ENCODE data around the gene PDE4B. TPM values are rescaled to one million over a fixed set of nuclear protein-coding genes. Genes with fewer than 3 reads are reported as not detected.

PDE4B gene
- total RNA-seq, 1 donor from 2014 or later: 1.2 TPM

DNA sequence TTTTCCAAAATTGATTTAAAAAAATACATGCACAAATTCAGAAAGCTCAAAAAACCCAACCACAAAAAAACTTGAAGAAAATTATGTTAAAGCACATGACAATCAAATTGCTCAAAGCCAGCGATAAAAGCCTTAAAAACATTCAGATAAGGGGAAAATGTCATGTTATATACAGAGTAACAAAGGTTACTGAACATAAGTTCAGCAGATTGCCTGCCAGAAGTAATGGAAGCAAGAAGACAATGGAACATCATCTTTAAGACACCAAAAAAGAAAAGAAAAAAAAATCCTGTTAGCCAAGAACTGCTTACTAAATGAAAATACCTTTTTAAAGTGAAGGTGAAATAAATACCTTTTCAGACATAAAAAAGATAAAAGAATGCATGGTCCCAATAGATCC, 594.0 kb downstream of the PDE4B start:
- Histone ChIP-seq H3K27me3 (no peaks in the 10 kb centered on the region), H3K4me1 (no peaks in the 10 kb centered on the region), H3K4me3 (no peak overlapping the region), H4K20me1 (ENCODE audit: low read depth) (no peaks in the 10 kb centered on the region), H3K9ac (no peak overlapping the region), H3F3A (ENCODE audit: low read depth) (no peaks in the 10 kb centered on the region), H2AFZ (replicated peaks) (no peak overlapping the region), H3K4me2 (no peak overlapping the region), H3K79me2 (ENCODE audit: low read depth) (no peaks in the 10 kb centered on the region), H3K27ac (no peak overlapping the region), H3K9me3 (ENCODE audit: low read depth) (peaks cover 5% of the 10 kb centered on the region), H3K36me3 (no peaks in the 10 kb centered on the region)
- Mint-ChIP-seq H3K27me3 (ENCODE audit: insufficient read depth, low read depth) (no peaks in the 10 kb centered on the region), H3K36me3 (peaks cover 1% of the 10 kb centered on the region), H3K4me3 (no peak overlapping the region), H3K27ac (no peak overlapping the region), H3K4me1 (no peaks in the 10 kb centered on the region), H3K9me3 (peaks cover 39% of the 10 kb centered on the region)
- TF ChIP-seq EZH2 (IDR thresholded peaks at IDR 0.05) (no peak), CTCF (IDR thresholded peaks at IDR 0.05) (no peak), EZH2phosphoT487 (IDR thresholded peaks at IDR 0.05) (no peak)
- DNase-seq (ENCODE audit: low spot score): no peak

GRCh38 chr1:66388913-66389312, 596.2 kb downstream of the PDE4B start:
- Histone ChIP-seq H3F3A (ENCODE audit: low read depth) (no peaks in the 10 kb centered on the region), H2AFZ (replicated peaks) (no peak overlapping the region), H3K27me3 (no peaks in the 10 kb centered on the region), H3K4me3 (no peak overlapping the region), H3K79me2 (ENCODE audit: low read depth) (no peaks in the 10 kb centered on the region), H3K36me3 (no peaks in the 10 kb centered on the region), H3K9me3 (ENCODE audit: low read depth) (peaks cover 5% of the 10 kb centered on the region), H3K4me1 (no peaks in the 10 kb centered on the region), H3K9ac (no peak overlapping the region), H3K4me2 (no peak overlapping the region), H3K27ac (no peak overlapping the region), H4K20me1 (ENCODE audit: low read depth) (no peaks in the 10 kb centered on the region)
- Mint-ChIP-seq H3K4me3 (no peak overlapping the region), H3K9me3 (peaks cover 23% of the 10 kb centered on the region), H3K36me3 (peaks cover 1% of the 10 kb centered on the region), H3K27ac (no peak overlapping the region), H3K27me3 (ENCODE audit: insufficient read depth, low read depth) (no peaks in the 10 kb centered on the region), H3K4me1 (no peaks in the 10 kb centered on the region)
- no peak for DNase-seq (ENCODE audit: low spot score)
- TF ChIP-seq EZH2phosphoT487 (IDR thresholded peaks at IDR 0.05) (no peak), CTCF (IDR thresholded peaks at IDR 0.05) (no peak)

DNA sequence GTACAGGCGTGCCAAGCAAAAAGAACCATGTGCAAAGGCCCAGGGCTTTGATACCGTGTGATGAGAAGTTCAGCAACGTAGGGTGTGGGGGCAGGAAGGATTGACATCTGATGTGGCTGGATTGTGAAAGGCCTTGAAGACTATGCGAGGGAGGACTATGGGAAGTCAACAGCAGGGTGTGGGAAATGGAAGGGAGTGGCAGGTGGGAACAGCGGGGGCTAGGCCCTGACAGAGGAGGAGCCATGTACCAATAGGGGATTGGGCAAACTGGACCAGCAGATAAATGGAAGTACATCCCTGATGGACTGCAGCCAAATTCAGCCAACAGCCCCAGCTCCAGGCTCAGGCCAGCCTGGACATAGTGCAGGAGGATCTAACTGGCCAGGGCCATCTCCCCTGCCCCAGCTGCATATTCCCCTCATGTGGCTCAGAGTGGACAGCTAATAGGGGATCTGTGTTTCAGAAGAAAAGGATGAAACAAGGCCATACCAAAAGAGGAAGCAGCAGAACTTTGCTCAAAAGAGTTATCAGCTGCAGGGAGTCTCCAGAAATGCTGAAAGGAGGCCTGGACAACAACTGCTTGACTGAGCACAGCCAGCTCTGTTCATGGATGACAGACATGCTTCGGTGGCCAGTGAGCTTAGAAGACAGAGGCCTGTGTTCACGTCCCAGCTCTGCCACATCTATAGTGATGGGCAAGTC, 601.0 kb downstream of the PDE4B start:
- Mint-ChIP-seq H3K36me3 (no peaks in the 10 kb centered on the region), H3K27ac (no peak overlapping the region), H3K4me1 (no peaks in the 10 kb centered on the region), H3K9me3 (peaks cover 4% of the 10 kb centered on the region), H3K27me3 (ENCODE audit: insufficient read depth, low read depth) (peaks cover 6% of the 10 kb centered on the region), H3K4me3 (no peak overlapping the region)
- no peak overlapping the region for H3K4me3 ChIP-seq
- H3K9ac ChIP-seq: no peak overlapping the region
- H3K4me1 ChIP-seq: no peaks in the 10 kb centered on the region
- no peak overlapping the region for H3K4me2 ChIP-seq
- DNase-seq (ENCODE audit: low spot score): no peak
- H3K9me3 ChIP-seq (ENCODE audit: low read depth): no peaks in the 10 kb centered on the region
- no peaks in the 10 kb centered on the region for H3K79me2 ChIP-seq (ENCODE audit: low read depth)
- H2AFZ ChIP-seq (replicated peaks): no peak overlapping the region
- H3K27ac ChIP-seq: no peak overlapping the region
- H3K27me3 ChIP-seq: no peaks in the 10 kb centered on the region
- no peaks in the 10 kb centered on the region for H4K20me1 ChIP-seq (ENCODE audit: low read depth)
- no peaks in the 10 kb centered on the region for H3K36me3 ChIP-seq
- H3F3A ChIP-seq (ENCODE audit: low read depth): no peaks in the 10 kb centered on the region
- TF ChIP-seq EZH2 (IDR thresholded peaks at IDR 0.05) (no peak), CTCF (IDR thresholded peaks at IDR 0.05) (no peak), EZH2phosphoT487 (IDR thresholded peaks at IDR 0.05) (no peak)
